GM21447 (cell line): ENCODE results near the gene FBXO34.
"Not testable (repeated sequence)": the region's sequence is repeated elsewhere in the genome, so short reads cannot be mapped to it uniquely, and the experiment has no call there.

Experiments used
- ATAC-seq: cut with Tn5 transposase; IDR thresholded peaks from one replicate; pipeline ENCODE4 v1.9.1; 2021; ENCODE audit not compliant: unreplicated experiment

FBXO34 gene

DNA sequence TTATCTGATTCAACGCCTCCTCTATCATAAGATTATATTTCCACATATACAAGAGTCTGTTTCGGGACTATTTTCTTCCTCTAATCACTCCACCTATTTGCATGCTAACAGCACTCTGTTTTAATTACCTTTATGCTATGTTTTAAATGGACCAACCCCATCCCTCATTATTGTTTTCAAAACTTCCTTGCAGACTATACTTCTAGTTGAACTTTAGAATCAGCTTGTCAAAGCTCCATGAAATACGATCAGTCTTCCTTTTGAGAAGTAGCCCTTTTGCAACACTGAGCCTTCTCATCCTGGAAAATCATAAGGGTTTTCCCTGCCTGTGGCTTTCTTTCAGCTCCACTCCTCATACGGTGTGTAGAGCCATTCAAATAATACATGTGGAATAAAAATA is 103.5 kb downstream of the FBXO34 start:
- ATAC-seq = no peak

GRCh38 chr14:55377236-55377635 is 106.0 kb downstream of the FBXO34 start:
- no peak for ATAC-seq

- ATAC-seq = no peak
These were observed 109.8 kb downstream of the FBXO34 start for GRCh38 chr14:55381040-55381439.

DNA sequence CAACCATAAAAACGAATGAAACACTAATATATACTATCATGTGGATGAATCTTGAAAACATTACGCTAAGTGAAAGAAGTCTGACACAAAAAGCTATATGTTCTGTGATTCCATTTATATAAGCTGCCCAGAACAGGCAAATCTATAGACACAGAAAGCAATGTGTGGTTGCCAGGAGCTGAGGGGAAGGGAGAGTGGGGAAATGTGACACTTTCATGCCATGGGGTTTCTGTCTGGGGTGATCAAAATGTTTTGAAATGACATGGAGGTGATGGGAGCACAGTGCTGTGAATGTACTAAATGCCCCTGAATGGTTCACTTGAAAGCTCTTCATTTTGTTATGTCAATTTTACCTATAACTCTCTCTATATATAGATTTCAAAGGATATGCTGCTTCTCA is 110.3 kb downstream of the FBXO34 start:
- no peak for ATAC-seq

DNA sequence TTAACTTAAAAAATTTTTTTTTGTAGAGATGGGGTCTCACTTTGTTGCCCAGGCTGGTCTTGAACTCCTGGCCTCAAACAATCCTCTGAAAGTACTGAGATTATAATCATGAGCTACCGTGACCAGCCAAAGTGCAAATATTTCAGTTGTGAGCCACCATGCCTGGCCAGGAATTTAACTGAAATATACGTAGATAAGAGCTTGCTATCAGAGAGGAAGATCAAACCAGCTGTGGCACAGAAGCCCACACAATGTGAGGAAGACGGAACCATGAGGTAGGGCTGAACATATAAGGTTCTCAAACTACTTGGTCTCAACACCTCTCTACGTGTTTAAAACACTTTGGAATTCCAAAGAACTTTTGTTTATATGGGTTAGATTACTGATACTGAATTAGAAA is 111.3 kb downstream of the FBXO34 start:
- no peak for ATAC-seq

GRCh38 chr14:55383056-55383466 is 111.8 kb downstream of the FBXO34 start:
- ATAC-seq = not testable (repeated sequence)

DNA sequence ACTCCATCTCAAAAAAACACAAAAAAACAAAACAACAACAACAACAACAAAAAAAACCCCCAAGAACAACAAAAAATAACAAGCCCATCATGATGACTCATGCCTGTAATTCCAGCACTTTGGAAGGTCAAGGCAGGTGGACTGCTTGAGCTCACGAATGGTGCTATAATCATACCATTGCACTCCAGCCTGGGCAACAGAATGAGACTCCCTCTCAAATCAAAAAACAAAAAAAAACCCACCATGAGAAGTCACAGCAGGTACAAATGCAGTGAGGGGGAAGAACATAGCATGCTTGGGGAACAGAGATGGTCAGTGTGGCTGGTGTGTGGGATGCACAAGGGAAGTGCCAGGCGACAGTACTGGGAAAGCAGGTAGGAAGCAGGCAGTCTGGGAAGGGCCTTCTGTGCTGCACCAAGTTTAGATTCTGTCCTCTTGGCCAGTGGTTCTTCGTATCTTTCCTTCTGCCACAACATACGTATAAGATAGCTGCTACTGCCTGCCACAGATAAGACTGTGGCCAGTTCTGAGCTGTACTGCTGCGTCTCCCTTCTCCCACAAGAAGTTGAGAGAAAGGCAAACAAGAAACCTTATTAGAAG is 112.4 kb downstream of the FBXO34 start:
- no peak for ATAC-seq

DNA sequence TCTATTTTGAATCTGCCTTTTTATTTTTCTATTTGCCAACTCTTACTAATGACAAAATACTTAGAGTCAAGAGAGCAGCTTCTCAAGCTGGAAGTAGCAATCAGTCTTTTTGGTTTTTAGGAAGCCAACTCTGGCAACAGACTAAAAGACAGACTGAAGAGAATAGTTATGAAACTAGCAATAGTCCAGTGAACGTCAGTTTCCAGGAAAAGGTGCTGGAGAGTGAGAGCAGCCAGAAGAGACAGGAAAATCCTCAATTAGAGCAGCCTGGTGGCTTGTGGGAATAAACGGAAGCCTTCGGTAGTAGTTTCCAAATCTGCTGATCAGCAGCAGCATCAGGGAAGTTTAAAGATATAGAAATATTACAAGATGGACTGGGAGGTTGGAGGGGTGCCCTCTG is 113.3 kb downstream of the FBXO34 start:
- ATAC-seq = no peak

DNA sequence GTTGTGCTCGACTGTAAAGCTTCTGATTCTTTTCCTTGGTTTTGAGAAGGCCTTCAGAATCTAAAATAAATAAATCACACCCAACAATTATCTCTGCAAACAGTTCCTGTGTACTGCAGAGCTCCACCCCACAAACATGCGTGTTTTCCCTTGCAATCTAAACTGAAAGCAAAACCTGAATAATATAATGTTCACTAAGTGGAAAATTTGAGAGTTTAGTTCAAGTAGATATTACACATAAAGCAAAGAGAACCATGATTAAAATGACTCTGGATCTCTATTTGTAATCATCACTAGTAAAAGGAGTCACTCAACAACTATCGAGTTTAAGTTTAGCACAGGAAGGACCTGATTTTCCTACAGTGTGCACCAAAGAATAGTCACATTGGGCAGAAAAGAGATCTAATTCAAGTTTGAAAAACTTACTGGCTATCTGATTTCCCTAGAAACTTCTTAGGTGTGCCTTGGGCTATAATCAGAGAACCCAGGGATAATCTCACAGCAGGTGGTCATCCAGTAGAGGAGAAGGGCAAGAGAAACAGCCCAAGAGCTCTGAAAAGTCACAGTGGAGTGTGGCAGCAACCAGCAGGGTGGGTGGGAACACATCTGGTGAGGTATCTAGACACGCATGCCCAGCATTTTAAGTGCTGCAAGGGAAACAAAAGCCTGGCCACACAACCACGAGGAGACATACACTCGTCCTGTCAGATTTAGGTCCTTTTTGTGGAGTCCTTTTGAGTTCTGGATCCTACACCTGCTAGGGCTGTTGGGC is 115.0 kb downstream of the FBXO34 start:
- ATAC-seq = no peak

DNA sequence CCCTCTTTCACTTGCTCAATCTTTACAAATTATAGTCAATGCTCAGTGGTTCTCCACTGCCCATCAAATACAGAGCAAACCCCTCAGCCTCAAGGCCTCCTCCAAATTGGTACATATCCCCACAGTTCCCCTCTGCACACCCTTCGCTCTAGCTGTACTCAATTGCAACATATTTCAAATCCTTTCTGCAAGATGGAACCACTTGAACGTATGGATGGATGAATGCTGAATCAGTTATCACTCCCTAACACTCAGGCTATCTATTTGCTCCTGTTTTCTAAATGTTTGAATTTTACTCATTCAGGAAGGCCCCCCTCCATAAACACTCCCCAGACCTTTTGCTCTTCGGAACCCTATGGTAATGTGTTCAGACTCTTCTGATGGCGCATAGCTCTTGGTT is 115.9 kb downstream of the FBXO34 start:
- ATAC-seq = no peak

- ATAC-seq = no peak
These were observed 116.9 kb downstream of the FBXO34 start for GRCh38 chr14:55388160-55388559.

- ATAC-seq = no peak
These were observed 118.1 kb downstream of the FBXO34 start for GRCh38 chr14:55389330-55389729.

- no peak for ATAC-seq
These were observed 127.5 kb downstream of the FBXO34 start for GRCh38 chr14:55398679-55399078.

DNA sequence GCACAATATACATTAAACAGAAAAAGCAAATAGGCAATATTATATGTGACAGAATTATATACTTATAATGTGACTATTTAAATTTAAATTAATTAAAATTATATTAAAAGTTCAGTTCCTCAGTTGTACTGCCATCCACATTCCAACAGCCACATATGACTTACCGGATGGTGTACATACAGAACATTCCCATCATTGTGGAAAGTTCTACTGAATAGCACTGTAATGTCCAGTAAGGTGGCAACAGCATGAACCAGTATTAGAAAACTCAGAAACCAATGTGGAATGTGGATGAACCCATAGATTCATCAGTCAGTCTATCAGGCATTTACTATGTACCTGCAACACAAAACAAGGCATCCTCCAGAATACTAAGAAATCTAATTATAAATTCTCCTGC is 128.0 kb downstream of the FBXO34 start:
- no peak for ATAC-seq

DNA sequence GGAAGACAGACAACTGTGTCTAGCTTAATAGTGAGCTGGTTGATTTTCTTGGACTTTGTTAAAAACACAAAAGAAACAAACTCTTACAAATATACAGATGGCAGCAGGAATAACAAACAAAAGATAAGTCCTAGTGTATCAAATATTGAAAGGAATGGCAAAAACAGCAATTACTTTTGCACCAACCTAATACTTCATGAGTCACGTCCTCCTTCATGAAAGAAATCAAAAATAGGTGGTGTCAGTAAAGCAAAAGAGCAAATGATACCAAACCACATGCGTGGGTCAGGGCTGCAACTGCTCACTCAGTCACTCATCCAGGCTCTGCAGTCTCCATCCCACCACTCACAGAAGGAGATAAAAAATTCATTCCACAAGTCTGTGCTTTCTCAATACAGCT is 128.6 kb downstream of the FBXO34 start:
- ATAC-seq = no peak

DNA sequence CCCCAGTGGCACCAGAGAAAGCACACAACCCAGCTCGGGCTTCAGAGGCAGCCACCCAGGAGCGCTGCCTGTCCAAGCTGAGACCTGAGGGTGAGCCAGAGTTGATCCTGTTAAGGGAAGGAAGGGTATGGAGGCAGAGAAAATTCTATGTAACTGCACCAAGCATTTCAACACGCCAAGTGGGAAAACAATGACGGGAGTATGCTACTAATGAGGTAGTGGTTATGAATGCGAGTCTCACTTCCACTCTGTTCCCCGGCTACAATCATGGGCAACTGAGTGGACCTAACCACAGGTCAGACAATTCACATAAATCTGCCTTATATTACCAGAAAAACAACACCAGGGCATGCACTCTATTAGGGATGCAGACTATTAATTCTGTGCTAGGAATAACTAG is 130.5 kb downstream of the FBXO34 start:
- ATAC-seq = no peak
